ENCODE measurements around the gene CMBL.

CMBL gene

DNA sequence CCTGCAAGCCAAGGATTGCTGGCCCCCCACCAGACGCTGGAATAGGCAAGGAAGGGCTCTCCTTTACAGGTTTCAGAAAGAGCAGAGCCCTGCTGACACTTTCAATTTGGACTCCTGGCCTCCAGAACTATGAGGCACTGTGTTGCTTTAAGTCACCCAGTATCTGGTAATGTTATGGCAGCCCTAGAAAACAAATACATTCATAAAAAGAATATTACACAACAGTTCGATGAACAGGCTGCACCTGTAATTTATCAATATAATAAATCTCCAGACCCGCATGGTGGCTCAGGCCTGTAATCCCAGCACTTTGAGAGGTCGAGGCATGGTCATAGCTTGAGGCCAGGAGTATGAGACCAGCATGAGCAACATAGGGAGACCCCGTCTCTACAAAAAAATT, 7.5 kb downstream of the CMBL start:
- H3F3A ChIP-seq (ENCODE audit: control insufficient read depth, insufficient read depth) = no peaks in the 10 kb centered on the region
- no peaks in the 10 kb centered on the region for H3K79me2 ChIP-seq (ENCODE audit: control insufficient read depth, low read length)
- no peak overlapping the region for H3K27ac ChIP-seq (ENCODE audit: low read depth, low read length)
- H3K4me1 ChIP-seq (ENCODE audit: control insufficient read depth, low read length) = no peaks in the 10 kb centered on the region
- H3K4me3 ChIP-seq (ENCODE audit: low read length) = no peak overlapping the region
- H3K27me3 ChIP-seq (ENCODE audit: control insufficient read depth, low read length) = peaks cover 9% of the 10 kb centered on the region
- no peaks in the 10 kb centered on the region for H3K9me2 ChIP-seq (replicated peaks; ENCODE audit: control insufficient read depth, low read length)
- H3K36me3 ChIP-seq (ENCODE audit: control insufficient read depth, low read length) = no peaks in the 10 kb centered on the region
- H3K4me2 ChIP-seq (ENCODE audit: low read length) = no peak overlapping the region
- H3K9me3 ChIP-seq (ENCODE audit: control insufficient read depth, insufficient read depth, low read length) = no peaks in the 10 kb centered on the region
- TF ChIP-seq EZH2phosphoT487 (IDR thresholded peaks at IDR 0.05; ENCODE audit: borderline replicate concordance, low read length) = no peak
- TF ChIP-seq, protein P1, sequence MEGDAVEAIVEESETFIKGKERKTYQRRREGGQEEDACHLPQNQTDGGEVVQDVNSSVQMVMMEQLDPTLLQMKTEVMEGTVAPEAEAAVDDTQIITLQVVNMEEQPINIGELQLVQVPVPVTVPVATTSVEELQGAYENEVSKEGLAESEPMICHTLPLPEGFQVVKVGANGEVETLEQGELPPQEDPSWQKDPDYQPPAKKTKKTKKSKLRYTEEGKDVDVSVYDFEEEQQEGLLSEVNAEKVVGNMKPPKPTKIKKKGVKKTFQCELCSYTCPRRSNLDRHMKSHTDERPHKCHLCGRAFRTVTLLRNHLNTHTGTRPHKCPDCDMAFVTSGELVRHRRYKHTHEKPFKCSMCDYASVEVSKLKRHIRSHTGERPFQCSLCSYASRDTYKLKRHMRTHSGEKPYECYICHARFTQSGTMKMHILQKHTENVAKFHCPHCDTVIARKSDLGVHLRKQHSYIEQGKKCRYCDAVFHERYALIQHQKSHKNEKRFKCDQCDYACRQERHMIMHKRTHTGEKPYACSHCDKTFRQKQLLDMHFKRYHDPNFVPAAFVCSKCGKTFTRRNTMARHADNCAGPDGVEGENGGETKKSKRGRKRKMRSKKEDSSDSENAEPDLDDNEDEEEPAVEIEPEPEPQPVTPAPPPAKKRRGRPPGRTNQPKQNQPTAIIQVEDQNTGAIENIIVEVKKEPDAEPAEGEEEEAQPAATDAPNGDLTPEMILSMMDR (IDR thresholded peaks at IDR 0.05; ENCODE audit: low read depth, low read length, poor library complexity, severe bottlenecking) = no peak
- no peaks in the 10 kb centered on the region for H4K20me1 ChIP-seq (ENCODE audit: control insufficient read depth, insufficient read depth, low read depth, low read length)

DNA sequence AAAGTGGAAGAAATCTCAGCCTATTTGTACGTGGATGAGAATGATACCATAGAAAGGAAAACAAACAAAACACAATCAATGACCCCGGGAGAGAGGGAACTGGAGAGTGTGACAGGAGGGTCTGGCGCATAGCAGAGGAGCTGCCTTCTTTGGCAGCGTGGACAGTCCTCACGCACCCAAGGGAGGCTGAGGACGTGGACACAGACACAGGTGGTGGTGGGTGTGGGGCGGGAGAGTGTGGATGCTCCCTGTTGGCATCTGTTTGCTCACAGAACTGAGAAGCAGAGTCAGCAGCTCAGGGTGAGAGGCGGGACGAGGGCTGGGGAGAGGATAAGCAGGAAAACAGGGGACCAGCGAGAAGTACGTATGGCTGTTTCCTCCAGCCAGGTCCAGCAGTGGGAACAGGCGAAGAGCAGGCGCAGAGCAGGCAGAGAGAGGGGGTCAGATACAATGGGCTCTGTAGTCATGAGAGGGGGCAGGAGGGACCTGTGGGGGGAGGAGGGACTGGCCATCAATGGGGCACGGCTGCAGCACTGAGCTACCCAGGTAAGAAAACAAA, 10.0 kb downstream of the CMBL start:
- no peak overlapping the region for H3K4me3 ChIP-seq (ENCODE audit: low read length)
- no peaks in the 10 kb centered on the region for H3K9me3 ChIP-seq (ENCODE audit: control insufficient read depth, insufficient read depth, low read length)
- H3K27me3 ChIP-seq (ENCODE audit: control insufficient read depth, low read length) = peaks cover 26% of the 10 kb centered on the region
- H3K9me2 ChIP-seq (replicated peaks; ENCODE audit: control insufficient read depth, low read length) = no peaks in the 10 kb centered on the region
- H3K36me3 ChIP-seq (ENCODE audit: control insufficient read depth, low read length) = no peaks in the 10 kb centered on the region
- H3K27ac ChIP-seq (ENCODE audit: low read depth, low read length) = no peak overlapping the region
- no peak overlapping the region for H3K4me2 ChIP-seq (ENCODE audit: low read length)
- no peaks in the 10 kb centered on the region for H4K20me1 ChIP-seq (ENCODE audit: control insufficient read depth, insufficient read depth, low read depth, low read length)
- no peaks in the 10 kb centered on the region for H3F3A ChIP-seq (ENCODE audit: control insufficient read depth, insufficient read depth)
- no peaks in the 10 kb centered on the region for H3K79me2 ChIP-seq (ENCODE audit: control insufficient read depth, low read length)
- no peaks in the 10 kb centered on the region for H3K4me1 ChIP-seq (ENCODE audit: control insufficient read depth, low read length)
- no peak for TF ChIP-seq EZH2phosphoT487 (IDR thresholded peaks at IDR 0.05; ENCODE audit: borderline replicate concordance, low read length)
- TF ChIP-seq, protein P1 (IDR thresholded peaks at IDR 0.05; ENCODE audit: low read depth, low read length, poor library complexity, severe bottlenecking) = no peak

DNA sequence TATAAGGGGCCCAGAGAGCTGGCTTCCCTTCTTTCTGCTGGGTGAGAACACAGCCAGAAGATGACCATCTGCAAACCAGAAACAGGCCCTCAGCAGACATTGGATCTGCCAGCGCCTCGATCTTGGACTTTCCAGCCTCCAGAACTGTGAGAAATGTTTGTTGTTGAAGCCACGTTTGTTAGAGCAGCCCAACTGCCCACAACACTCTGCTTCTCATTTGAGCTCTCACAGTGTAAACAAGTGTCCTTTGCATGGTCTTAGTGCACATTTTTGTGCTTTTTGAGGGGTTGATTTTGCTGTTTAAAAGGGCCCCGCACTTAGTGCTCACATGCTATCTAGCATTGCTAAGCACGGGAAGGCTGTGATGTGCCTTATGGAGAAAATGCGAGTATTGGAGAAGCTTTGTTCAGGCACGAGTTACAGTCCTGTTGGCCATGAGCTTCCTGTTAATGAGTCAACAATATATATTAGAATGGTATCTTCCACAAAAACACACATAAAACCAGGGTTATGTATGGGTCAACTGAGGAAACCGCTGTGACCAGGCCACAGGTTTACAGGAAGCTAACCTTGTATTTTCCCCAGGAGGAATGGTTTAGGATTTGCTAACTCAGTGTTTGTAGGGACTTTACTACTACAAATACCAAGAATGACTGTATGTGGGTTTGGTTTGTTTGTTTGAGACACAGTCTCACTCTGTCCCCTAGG, 11.9 kb downstream of the CMBL start:
- no peak overlapping the region for H3K27ac ChIP-seq (ENCODE audit: low read depth, low read length)
- no peaks in the 10 kb centered on the region for H3K9me3 ChIP-seq (ENCODE audit: control insufficient read depth, insufficient read depth, low read length)
- H3K36me3 ChIP-seq (ENCODE audit: control insufficient read depth, low read length) = no peaks in the 10 kb centered on the region
- H3K4me2 ChIP-seq (ENCODE audit: low read length) = no peak overlapping the region
- H3F3A ChIP-seq (ENCODE audit: control insufficient read depth, insufficient read depth) = no peaks in the 10 kb centered on the region
- no peaks in the 10 kb centered on the region for H3K9me2 ChIP-seq (replicated peaks; ENCODE audit: control insufficient read depth, low read length)
- no peaks in the 10 kb centered on the region for H3K4me1 ChIP-seq (ENCODE audit: control insufficient read depth, low read length)
- no peaks in the 10 kb centered on the region for H4K20me1 ChIP-seq (ENCODE audit: control insufficient read depth, insufficient read depth, low read depth, low read length)
- no peak overlapping the region for H3K4me3 ChIP-seq (ENCODE audit: low read length)
- TF ChIP-seq, protein P1 (IDR thresholded peaks at IDR 0.05; ENCODE audit: low read depth, low read length, poor library complexity, severe bottlenecking) = no peak
- no peak for TF ChIP-seq EZH2phosphoT487 (IDR thresholded peaks at IDR 0.05; ENCODE audit: borderline replicate concordance, low read length)
- no peaks in the 10 kb centered on the region for H3K79me2 ChIP-seq (ENCODE audit: control insufficient read depth, low read length)
- H3K27me3 ChIP-seq (ENCODE audit: control insufficient read depth, low read length) = peaks cover 26% of the 10 kb centered on the region

Data from DOHH2 (cell line).